Neutrophil (primary cell): Measurements from ENCODE around the gene CENPB.

Source experiments
- H3K27ac ChIP-seq: fragments of 200-600 bp; sonication (generic); 2 replicates; pipeline ENCODE4 v1.5.1; 2016; ENCODE audit warnings: mild to moderate bottlenecking, moderate library complexity
- H3K27me3 ChIP-seq: fragments of 200-600 bp; sonication (generic); 2 replicates; pipeline ENCODE4 v1.6.0; 2016; ENCODE audit warnings: mild to moderate bottlenecking
- H3K36me3 ChIP-seq: fragments of 200-600 bp; sonication (generic); 2 replicates; pipeline ENCODE4 v1.5.1; 2017
- H3K4me1 ChIP-seq, 2 experiments: fragments of 200-600 bp in 1 of 2; sonication (generic) in 1 of 2; 1 replicate in 1 of 2; 2 replicates in 1 of 2; pipeline versions ENCODE4 v1.5.1 to v1.6.1; 2013 to 2016; ENCODE audit warnings: low read depth in 1 of 2, low read length in 1 of 2, mild to moderate bottlenecking in 1 of 2, moderate library complexity in 1 of 2; ENCODE audit not compliant: control insufficient read depth in 1 of 2, insufficient read depth in 1 of 2
- H3K4me3 ChIP-seq, 2 experiments: fragments of 200-600 bp in 1 of 2; sonication (generic) in 1 of 2; 1 replicate in 1 of 2; 2 replicates in 1 of 2; pipeline ENCODE4 v1.5.1; 2013 to 2016; ENCODE audit warnings: low read depth in 1 of 2, low read length in 1 of 2, mild to moderate bottlenecking in 1 of 2, moderate library complexity in 1 of 2
- H3K9me3 ChIP-seq: fragments of 200-600 bp; sonication (generic); 2 replicates; pipeline ENCODE4 v1.5.1; 2016
- TF ChIP-seq, protein P1 (sequence below): fragments of 200-600 bp; sonication (generic); IDR thresholded peaks from 2 replicates; pipeline ENCODE4 v1.5.1; 2016; ENCODE audit warnings: antibody characterized with exemption

Gene CENPB

DNA sequence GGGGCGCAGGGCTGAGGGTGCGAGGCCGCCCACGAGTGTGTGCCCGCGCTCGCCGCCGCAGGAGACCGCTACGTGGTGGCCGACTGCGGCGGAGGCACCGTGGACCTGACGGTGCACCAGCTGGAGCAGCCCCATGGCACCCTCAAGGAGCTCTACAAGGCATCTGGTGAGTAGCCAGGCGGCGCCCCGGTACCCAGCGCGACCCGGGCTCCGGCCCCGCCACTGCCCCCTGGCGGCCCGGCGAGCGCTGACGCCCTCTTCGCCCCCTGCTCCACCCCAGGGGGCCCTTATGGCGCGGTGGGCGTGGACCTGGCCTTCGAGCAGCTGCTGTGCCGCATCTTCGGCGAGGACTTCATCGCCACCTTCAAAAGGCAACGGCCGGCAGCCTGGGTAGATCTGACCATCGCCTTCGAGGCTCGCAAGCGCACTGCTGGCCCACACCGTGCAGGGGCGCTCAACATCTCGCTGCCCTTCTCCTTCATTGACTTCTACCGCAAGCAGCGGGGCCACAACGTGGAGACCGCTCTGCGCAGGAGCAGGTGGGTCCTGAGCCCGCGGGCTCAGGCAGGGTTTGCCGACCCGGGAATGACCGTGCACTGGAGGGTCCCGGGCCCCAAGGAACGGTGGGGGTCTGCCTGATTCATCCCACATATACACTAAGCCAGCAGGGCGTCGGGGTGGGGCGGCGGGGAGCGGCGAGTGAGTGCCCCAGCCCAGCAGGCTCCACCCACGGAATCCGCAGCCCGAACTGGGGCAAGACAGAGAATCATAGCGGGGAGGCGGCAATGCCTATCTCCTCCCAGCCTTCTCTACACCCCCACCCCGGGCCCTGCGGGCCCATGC is 36.6 kb downstream of the CENPB start:
- Histone ChIP-seq H3K9me3 (no peaks in the 10 kb centered on the region), H3K36me3 (peaks cover 25% of the 10 kb centered on the region), H3K27me3 (peaks cover 23% of the 10 kb centered on the region), H3K4me1 (peaks cover 16 to 18% of the 10 kb centered on the region in 2 experiments), H3K27ac (no peak overlapping the region), H3K4me3 (no peak overlapping the region)
- TF ChIP-seq, protein P1, sequence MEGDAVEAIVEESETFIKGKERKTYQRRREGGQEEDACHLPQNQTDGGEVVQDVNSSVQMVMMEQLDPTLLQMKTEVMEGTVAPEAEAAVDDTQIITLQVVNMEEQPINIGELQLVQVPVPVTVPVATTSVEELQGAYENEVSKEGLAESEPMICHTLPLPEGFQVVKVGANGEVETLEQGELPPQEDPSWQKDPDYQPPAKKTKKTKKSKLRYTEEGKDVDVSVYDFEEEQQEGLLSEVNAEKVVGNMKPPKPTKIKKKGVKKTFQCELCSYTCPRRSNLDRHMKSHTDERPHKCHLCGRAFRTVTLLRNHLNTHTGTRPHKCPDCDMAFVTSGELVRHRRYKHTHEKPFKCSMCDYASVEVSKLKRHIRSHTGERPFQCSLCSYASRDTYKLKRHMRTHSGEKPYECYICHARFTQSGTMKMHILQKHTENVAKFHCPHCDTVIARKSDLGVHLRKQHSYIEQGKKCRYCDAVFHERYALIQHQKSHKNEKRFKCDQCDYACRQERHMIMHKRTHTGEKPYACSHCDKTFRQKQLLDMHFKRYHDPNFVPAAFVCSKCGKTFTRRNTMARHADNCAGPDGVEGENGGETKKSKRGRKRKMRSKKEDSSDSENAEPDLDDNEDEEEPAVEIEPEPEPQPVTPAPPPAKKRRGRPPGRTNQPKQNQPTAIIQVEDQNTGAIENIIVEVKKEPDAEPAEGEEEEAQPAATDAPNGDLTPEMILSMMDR, result no peak

DNA sequence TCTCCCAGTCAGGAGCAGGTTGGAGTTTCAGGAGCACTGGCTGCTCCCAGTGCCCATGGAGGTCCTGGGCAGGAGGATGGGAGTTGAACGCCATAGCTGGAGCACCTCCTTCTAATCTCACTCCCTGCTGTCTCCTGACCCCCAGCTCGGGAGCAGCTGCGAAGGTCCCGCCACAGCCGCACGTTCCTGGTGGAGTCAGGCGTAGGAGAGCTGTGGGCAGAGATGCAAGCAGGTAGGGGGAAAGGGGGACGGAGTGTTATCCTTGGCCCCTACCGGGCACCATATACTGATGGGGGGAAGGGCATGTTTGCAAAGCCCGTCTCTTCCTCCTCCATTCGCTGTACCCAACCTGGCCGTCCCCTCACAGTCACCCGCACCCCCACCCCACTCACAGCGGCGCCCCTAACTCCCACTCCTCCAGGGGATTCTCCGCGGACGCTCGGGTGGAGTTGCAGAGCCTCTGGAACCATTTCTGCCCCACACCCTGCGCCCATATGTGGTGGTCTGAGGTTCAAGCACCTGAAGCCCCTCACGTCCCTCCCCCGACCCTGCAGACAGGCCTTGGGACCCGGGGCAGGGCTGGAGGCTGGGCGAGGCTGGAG is 37.4 kb downstream of the CENPB start:
- H3K4me3 ChIP-seq, result no peak overlapping the region
- H3K4me1 ChIP-seq, result peaks cover 19 to 22% of the 10 kb centered on the region in 2 experiments
- peaks cover 30% of the 10 kb centered on the region for H3K27me3 ChIP-seq
- no peaks in the 10 kb centered on the region for H3K9me3 ChIP-seq
- H3K36me3 ChIP-seq, result peaks cover 18% of the 10 kb centered on the region
- H3K27ac ChIP-seq, result no peak overlapping the region
- TF ChIP-seq, protein P1, result no peak

DNA sequence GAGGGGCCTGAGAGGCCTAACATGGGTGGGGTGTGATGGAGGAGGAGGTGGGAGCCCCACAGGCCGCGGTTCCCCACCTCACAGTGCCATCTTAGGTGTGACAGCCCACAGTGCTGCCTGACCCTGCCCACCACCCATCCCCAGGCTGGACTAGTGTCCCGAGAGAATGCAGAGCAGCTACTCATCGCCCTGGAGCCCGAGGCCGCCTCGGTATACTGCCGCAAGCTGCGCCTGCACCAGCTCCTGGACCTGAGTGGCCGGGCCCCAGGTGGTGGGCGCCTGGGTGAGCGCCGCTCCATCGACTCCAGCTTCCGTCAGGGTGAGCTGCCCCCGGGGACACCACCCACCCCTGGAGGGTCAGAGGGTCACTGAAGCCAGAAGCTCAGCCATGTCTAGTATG is 38.5 kb downstream of the CENPB start:
- peaks cover 14% of the 10 kb centered on the region for H3K36me3 ChIP-seq
- peaks cover 19 to 22% of the 10 kb centered on the region in 2 experiments for H3K4me1 ChIP-seq
- H3K27ac ChIP-seq, result no peak overlapping the region
- TF ChIP-seq, protein P1, result no peak
- no peak overlapping the region for H3K4me3 ChIP-seq
- H3K9me3 ChIP-seq, result no peaks in the 10 kb centered on the region
- H3K27me3 ChIP-seq, result peaks cover 34% of the 10 kb centered on the region

DNA sequence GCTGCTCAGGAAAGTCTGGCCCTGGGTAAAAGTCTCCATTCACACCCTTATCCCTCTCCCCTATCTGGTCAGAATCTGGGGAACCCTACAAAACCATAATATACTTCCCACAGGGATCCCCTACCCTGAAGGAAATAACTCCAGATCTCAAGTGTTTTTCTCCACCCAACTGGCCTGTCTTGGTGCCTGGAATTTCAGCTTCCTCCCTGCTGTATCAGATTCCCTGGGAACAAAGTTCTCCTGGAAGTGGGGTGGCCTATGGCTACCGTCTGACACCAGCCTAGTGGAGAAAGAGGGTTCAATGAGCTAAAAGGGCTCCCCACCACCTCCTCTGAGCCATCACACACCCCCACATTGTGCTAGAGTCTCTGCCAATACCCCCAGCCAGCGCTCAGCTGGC is 39.1 kb downstream of the CENPB start:
- H3K27me3 ChIP-seq, result peaks cover 34% of the 10 kb centered on the region
- TF ChIP-seq, protein P1, result no peak
- H3K4me3 ChIP-seq, result no peak overlapping the region
- peaks cover 14% of the 10 kb centered on the region for H3K36me3 ChIP-seq
- peaks cover 16 to 17% of the 10 kb centered on the region in 2 experiments for H3K4me1 ChIP-seq
- H3K9me3 ChIP-seq, result no peaks in the 10 kb centered on the region
- H3K27ac ChIP-seq, result no peak overlapping the region

DNA sequence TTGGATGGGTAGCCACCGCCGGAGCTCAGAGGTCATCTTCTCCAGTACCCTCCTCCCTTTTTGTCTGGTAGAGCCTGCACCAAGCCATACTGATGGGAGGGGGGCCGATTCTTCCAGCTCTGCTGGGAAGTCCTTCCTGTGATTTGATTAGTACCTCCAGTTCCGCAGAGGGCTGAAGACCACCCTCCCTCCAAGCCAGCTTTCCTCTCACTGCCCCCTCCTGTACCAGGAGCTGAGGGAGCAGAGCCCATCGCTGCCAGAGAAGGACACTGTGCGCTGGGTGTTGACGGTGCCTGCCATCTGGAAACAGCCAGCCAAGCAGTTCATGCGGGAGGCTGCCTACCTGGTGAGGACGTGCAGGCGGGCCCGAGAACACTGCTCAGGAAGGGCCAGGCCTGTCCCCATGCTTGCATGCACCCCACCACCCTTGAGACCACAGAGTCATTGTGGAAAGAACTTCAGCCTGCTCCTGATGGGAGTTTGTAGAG is 40.8 kb downstream of the CENPB start:
- H3K36me3 ChIP-seq, result peaks cover 2% of the 10 kb centered on the region
- TF ChIP-seq, protein P1, result no peak
- H3K27ac ChIP-seq, result no peak overlapping the region
- no peak overlapping the region for H3K4me3 ChIP-seq
- peaks cover 27% of the 10 kb centered on the region for H3K27me3 ChIP-seq
- peaks cover 8% of the 10 kb centered on the region in 2 experiments for H3K4me1 ChIP-seq
- no peaks in the 10 kb centered on the region for H3K9me3 ChIP-seq
